Vagina (tissue), 2 donors: ENCODE data around the gene DHRS7.

Experiments used
- CTCF ChIP-seq, 3 experiments: fragments of 450-650 bp in 2 of 3; fragments of 200-600 bp in 1 of 3; sonication (generic) in 1 of 3; IDR thresholded peaks; one replicate each; pipeline ENCODE4 v1.5.1; 2017 to 2019; ENCODE audit warnings: antibody characterized with exemption in 3 of 3, mild to moderate bottlenecking in 2 of 3, moderate library complexity in 2 of 3
- POLR2A ChIP-seq, 2 donors: fragments of 450-650 bp; IDR thresholded peaks; one replicate each; pipeline ENCODE4 v1.6.1; 2017; ENCODE audit warnings: antibody characterized with exemption in 2 of 2, mild to moderate bottlenecking in 2 of 2, moderate library complexity in 2 of 2
- POLR2AphosphoS5 ChIP-seq, 2 donors: sonication (generic); formaldehyde crosslinking; IDR thresholded peaks; one replicate each; pipeline ENCODE4 v1.9.0; 2017; ENCODE audit warnings: antibody characterized with exemption in 2 of 2, mild to moderate bottlenecking in 2 of 2, low read depth in 1 of 2; ENCODE audit not compliant: insufficient read depth in 1 of 2

GRCh38 chr14:60214003-60214402, 48.8 kb upstream of the DHRS7 start:
- TF ChIP-seq POLR2A (IDR thresholded peaks at IDR 0.05) (no peak), CTCF (IDR thresholded peaks at IDR 0.05) (no peak), POLR2AphosphoS5 (IDR thresholded peaks at IDR 0.05; ENCODE audit: insufficient read depth in 1 of 2, low read depth in 1 of 2) (no peak)
